ENCODE measurements around the gene MEF2B. TPM values are rescaled to one million over a fixed set of nuclear protein-coding genes. Genes with fewer than 3 reads are reported as not detected.
A peak's percentile ranks its signal among the peaks of the same experiment; 100 is the strongest.
"Not testable (repeated sequence)": the region's sequence is repeated elsewhere in the genome, so short reads cannot be mapped to it uniquely, and the experiment has no call there.

MEF2B gene
- total and polyA plus RNA-seq, 7 experiments from 2014 or later, result 0.27 to 6.4 (median 4.0) TPM; not detected in 1

DNA sequence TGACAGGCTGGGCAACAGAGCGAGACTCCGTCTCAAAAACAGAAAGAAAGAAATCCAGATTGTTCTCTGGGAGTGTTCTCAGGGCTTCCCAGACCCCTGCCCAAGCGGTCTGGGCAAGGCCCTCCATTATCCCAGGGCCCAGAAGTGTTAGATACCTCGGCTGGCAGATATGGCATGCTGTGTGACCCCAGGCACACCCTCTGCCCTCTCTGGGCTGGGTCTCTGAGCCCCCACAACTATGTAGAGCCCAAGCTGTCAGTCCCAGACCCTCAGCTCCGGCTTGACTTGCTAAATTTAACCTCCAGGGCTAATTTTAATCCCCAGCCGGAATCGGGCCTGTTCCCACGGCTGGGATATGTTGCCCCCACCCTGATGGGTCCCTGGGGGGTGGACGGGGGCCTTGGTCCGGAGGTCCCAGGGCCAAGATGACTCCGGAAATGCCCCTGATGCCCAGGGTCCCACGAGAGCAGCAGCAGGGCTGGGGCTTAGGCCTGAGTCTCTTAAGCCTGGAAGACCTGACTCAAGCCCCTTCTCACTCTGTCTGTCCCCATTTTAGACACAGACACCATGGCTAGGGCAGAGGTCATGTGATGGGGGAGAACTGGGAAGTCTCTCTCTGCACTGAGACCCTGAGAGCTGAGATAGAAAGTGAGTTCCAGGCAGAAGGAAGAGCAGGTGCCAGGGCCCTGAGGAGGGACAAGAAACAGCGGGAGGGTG lies 17.2 kb downstream of the MEF2B start:
- H3K9me3 Mint-ChIP-seq, result peaks cover 0 to 5% (median 0%) of the 10 kb centered on the region in 11 donors
- intact Hi-C loops (cut with micrococcal nuclease), result no loop called here
- ChIA-PET POLR2A (no interaction called here), CTCF (no interaction called here)
- H3K27ac ChIP-seq (ENCODE audit: low read depth, low read length), result no peak overlapping the region
- no peak overlapping the region for H3K4me3 ChIP-seq (ENCODE audit: low read length)
- H3K27me3 Mint-ChIP-seq, result no peaks in the 10 kb centered on the region
- H3K9me3 ChIP-seq (ENCODE audit: control insufficient read depth in 2 of 3, low read length in 3 of 3), result no peaks in the 10 kb centered on the region
- H3K4me3 Mint-ChIP-seq, result no peak overlapping the region
- DNase-seq (no peak), ATAC-seq (no peak)
- H3K4me1 Mint-ChIP-seq, result peaks cover 0 to 2% (median 0%) of the 10 kb centered on the region in 7 donors
- peaks cover 4 to 33% (median 12%) of the 10 kb centered on the region in 5 donors for H3K36me3 Mint-ChIP-seq
- H3K27ac Mint-ChIP-seq, result no peak overlapping the region
- peaks cover 0 to 36% (median 0%) of the 10 kb centered on the region in 3 experiments for H3K36me3 ChIP-seq (ENCODE audit: control insufficient read depth in 2 of 3, insufficient read depth in 3 of 3, low read length in 3 of 3)
- no peaks in the 10 kb centered on the region for H3K27me3 ChIP-seq (ENCODE audit: control insufficient read depth in 2 of 2, insufficient read depth in 2 of 2, low read length in 2 of 2)
- H3K4me1 ChIP-seq (ENCODE audit: control insufficient read depth in 2 of 2, insufficient read depth in 2 of 2, low read length in 2 of 2), result no peaks in the 10 kb centered on the region

DNA sequence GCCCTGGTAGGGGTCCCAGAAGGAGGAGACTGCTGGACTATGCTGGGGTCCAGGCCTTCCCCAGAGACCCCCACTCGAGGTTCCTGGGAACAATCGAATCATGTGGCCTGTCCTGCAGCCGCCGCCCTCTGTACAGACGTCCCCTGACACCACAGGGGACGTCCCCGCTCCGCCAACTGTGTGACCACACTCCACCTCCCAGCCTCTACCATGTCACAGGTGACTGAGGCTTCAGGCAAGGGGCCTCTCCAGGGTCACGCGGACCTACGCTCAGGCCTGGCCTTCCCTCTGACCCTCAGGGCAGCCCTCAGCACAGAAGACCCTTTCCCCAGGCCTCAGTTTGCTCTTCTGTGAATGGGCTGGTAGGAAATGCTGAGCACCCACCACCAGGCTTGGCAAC lies 18.6 kb downstream of the MEF2B start:
- ChIA-PET CTCF (no interaction called here), POLR2A (no interaction called here)
- Histone ChIP-seq H3K27ac (ENCODE audit: low read depth, low read length) (no peak overlapping the region), H3K4me1 (ENCODE audit: control insufficient read depth in 2 of 2, insufficient read depth in 2 of 2, low read length in 2 of 2) (no peaks in the 10 kb centered on the region), H3K27me3 (ENCODE audit: control insufficient read depth in 2 of 2, insufficient read depth in 2 of 2, low read length in 2 of 2) (no peaks in the 10 kb centered on the region), H3K4me3 (ENCODE audit: low read length) (no peak overlapping the region), H3K36me3 (ENCODE audit: control insufficient read depth in 2 of 3, insufficient read depth in 3 of 3, low read length in 3 of 3) (peaks cover 0 to 41% (median 0%) of the 10 kb centered on the region in 3 experiments), H3K9me3 (ENCODE audit: control insufficient read depth in 2 of 3, low read length in 3 of 3) (no peaks in the 10 kb centered on the region)
- DNase-seq (no peak), ATAC-seq (no peak)
- Mint-ChIP-seq H3K27me3 (no peaks in the 10 kb centered on the region), H3K4me1 (peaks cover 0 to 2% (median 0%) of the 10 kb centered on the region in 7 donors), H3K27ac (peak overlapping the region in 1 of 9 donors; percentile 36), H3K4me3 (no peak overlapping the region), H3K36me3 (peaks cover 4 to 28% (median 12%) of the 10 kb centered on the region in 5 donors), H3K9me3 (peaks cover 0 to 5% (median 0%) of the 10 kb centered on the region in 11 donors)
- intact Hi-C loops (cut with micrococcal nuclease), result no loop called here

DNA sequence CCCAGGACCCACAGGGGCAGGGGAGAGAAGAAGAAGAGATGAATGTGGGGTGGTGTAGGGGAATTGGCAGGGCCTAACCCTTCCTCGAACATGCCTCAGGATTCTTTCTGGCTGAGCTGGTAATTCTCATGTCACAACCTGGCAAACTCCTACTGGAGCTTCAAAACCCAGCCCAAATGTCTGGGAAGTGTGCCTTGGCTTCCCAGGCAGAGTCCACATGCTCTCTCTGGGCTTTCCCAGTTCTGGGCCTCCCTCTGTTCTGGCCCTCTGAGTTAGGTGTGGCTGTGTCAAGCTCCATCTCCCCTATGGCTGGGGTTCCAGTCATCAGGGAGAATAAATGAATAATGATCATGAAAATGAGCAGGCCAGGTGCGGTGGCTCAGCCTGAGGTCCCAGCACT lies 20.6 kb downstream of the MEF2B start:
- Histone ChIP-seq H3K27me3 (ENCODE audit: control insufficient read depth in 2 of 2, insufficient read depth in 2 of 2, low read length in 2 of 2) (no peaks in the 10 kb centered on the region), H3K36me3 (ENCODE audit: control insufficient read depth in 2 of 3, insufficient read depth in 3 of 3, low read length in 3 of 3) (peaks cover 0 to 32% (median 0%) of the 10 kb centered on the region in 3 experiments), H3K4me1 (ENCODE audit: control insufficient read depth in 2 of 2, insufficient read depth in 2 of 2, low read length in 2 of 2) (no peaks in the 10 kb centered on the region), H3K27ac (ENCODE audit: low read depth, low read length) (no peak overlapping the region), H3K9me3 (ENCODE audit: control insufficient read depth in 2 of 3, low read length in 3 of 3) (no peaks in the 10 kb centered on the region), H3K4me3 (ENCODE audit: low read length) (no peak overlapping the region)
- H3K9me3 Mint-ChIP-seq, result no peaks in the 10 kb centered on the region
- no peaks in the 10 kb centered on the region for H3K27me3 Mint-ChIP-seq
- H3K27ac Mint-ChIP-seq, result no peak overlapping the region
- DNase-seq, result no peak
- peaks cover 0 to 13% (median 0%) of the 10 kb centered on the region in 5 donors for H3K36me3 Mint-ChIP-seq
- intact Hi-C loops (cut with micrococcal nuclease), result loop anchor here in 1 of 2 donors (5.0 kb wide), 1 partner anchor 258 kb away; the partner anchor contains the start of gene GATAD2A
- ChIA-PET POLR2A (no interaction called here), CTCF (interaction anchor here (1.2 kb wide), 1 partner anchor 25 kb away, joined by 4 read pairs; no protein-coding TSS in a partner anchor)
- H3K4me1 Mint-ChIP-seq, result peaks cover 0 to under 1% (median 0%) of the 10 kb centered on the region in 7 donors
- ATAC-seq, result no peak
- H3K4me3 Mint-ChIP-seq, result no peak overlapping the region

DNA sequence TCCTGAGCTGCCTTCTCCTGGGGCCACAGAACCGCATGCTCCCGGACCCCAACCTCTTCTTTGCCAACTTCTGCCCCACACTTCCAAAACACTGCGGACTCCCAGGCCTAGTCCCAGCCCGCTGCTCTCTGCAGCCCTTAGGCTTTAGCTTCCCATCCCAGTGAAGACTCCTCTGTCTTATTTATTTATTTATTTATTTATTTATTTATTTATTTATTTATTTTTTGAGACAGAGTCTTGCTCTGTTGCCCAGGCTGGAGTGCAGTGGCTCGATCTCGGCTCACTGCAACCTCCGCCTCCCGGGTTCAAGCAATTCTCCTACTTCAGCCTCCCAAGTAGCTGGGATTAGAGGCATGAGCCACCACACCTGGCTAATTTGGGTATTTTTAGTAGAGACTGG lies 21.6 kb downstream of the MEF2B start:
- H3K27me3 ChIP-seq (ENCODE audit: control insufficient read depth in 2 of 2, insufficient read depth in 2 of 2, low read length in 2 of 2); H3K27me3 Mint-ChIP-seq; H3K4me3 Mint-ChIP-seq; ATAC-seq; H3K4me1 ChIP-seq (ENCODE audit: control insufficient read depth in 2 of 2, insufficient read depth in 2 of 2, low read length in 2 of 2); H3K9me3 ChIP-seq (ENCODE audit: control insufficient read depth in 2 of 3, low read length in 3 of 3); H3K4me1 Mint-ChIP-seq; H3K9me3 Mint-ChIP-seq; H3K27ac ChIP-seq (ENCODE audit: low read depth, low read length); H3K4me3 ChIP-seq (ENCODE audit: low read length); H3K27ac Mint-ChIP-seq; DNase-seq; POLR2A ChIA-PET: not testable (repeated sequence)
- CTCF ChIA-PET, result interaction anchor here (0.6 to 2.2 kb wide), 3 partner anchors 26 to 119 kb away, joined by 4 to 6 read pairs (median 6); no protein-coding TSS in a partner anchor
- H3K36me3 Mint-ChIP-seq, result peaks cover 0 to 12% (median 0%) of the 10 kb centered on the region in 5 donors
- intact Hi-C loops (cut with micrococcal nuclease), result loop anchor here in 1 of 2 donors (5.0 kb wide), 1 partner anchor 259 kb away; the partner anchor contains the start of gene GATAD2A
- peaks cover 0 to 32% (median 0%) of the 10 kb centered on the region in 3 experiments for H3K36me3 ChIP-seq (ENCODE audit: control insufficient read depth in 2 of 3, insufficient read depth in 3 of 3, low read length in 3 of 3)

DNA sequence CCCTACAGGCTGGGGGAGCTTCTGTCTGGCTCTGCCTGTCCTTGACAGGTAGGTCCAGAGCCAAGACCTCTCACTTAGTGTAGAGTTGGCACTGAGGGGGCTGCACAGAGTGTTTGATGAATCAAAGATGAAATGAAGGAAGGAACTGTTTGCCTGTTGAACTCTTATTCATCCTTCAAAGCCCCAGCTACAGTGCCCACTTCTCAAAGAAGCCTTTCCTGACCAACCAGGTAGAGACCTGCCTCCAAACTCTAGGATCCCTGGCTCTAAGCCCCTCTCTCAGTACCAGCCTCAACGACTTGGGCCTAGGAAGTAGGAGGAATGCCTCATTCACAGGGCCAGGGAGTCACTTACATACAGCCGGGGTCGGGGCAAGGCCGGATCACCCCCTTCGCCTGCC lies 22.7 kb downstream of the MEF2B start:
- Mint-ChIP-seq H3K36me3 (peaks cover 0 to 12% (median 0%) of the 10 kb centered on the region in 5 donors), H3K9me3 (no peaks in the 10 kb centered on the region), H3K27me3 (no peaks in the 10 kb centered on the region), H3K4me3 (no peak overlapping the region), H3K4me1 (no peaks in the 10 kb centered on the region), H3K27ac (peak overlapping the region in 1 of 9 donors; percentile 19)
- intact Hi-C loops (cut with micrococcal nuclease), result loop anchor here (2.0 to 5.0 kb wide), 2 partner anchors 213 to 260 kb away; partner anchors contain the start of gene GATAD2A (in 1 of the 2)
- Histone ChIP-seq H3K27ac (ENCODE audit: low read depth, low read length) (no peak overlapping the region), H3K36me3 (ENCODE audit: control insufficient read depth in 2 of 3, insufficient read depth in 3 of 3, low read length in 3 of 3) (peaks cover 0 to 32% (median 0%) of the 10 kb centered on the region in 3 experiments), H3K4me3 (ENCODE audit: low read length) (no peak overlapping the region), H3K9me3 (ENCODE audit: control insufficient read depth in 2 of 3, low read length in 3 of 3) (no peaks in the 10 kb centered on the region), H3K4me1 (ENCODE audit: control insufficient read depth in 2 of 2, insufficient read depth in 2 of 2, low read length in 2 of 2) (no peaks in the 10 kb centered on the region), H3K27me3 (ENCODE audit: control insufficient read depth in 2 of 2, insufficient read depth in 2 of 2, low read length in 2 of 2) (no peaks in the 10 kb centered on the region)
- DNase-seq (no peak), ATAC-seq (no peak)
- ChIA-PET POLR2A (no interaction called here), CTCF (interaction anchor here (0.5 to 2.2 kb wide), 4 partner anchors 9 to 634 kb away, joined by 3 to 6 read pairs (median 3); partner anchors contain the start of gene GATAD2A)

DNA sequence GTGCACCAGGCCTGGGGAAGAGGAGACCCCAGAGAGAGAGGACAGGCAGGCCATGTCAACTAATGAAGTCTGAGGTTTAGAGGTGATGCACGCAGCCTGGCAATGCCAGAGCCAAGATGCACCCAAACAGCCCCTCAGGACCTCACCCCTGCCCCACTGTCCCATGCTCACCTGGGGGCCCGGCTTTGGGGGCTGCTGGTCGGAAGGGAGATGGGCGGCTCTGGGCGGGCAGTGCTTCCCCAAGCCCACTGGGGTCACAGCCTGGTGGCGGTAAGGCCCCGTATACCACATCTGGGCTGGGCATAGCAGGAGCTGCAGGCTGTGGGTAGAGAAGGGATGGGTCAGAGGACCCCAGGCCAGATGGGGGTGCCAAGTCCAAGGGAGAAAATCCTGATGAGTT lies 23.2 kb downstream of the MEF2B start:
- H3K4me1 ChIP-seq (ENCODE audit: control insufficient read depth in 2 of 2, insufficient read depth in 2 of 2, low read length in 2 of 2), result no peaks in the 10 kb centered on the region
- H3K36me3 ChIP-seq (ENCODE audit: control insufficient read depth in 2 of 3, insufficient read depth in 3 of 3, low read length in 3 of 3), result peaks cover 0 to 32% (median 0%) of the 10 kb centered on the region in 3 experiments
- intact Hi-C loops (cut with micrococcal nuclease), result loop anchor here (1.0 to 5.0 kb wide), 6 partner anchors 28 to 343 kb away; partner anchors contain the start of genes GATAD2A (in 1 of the 2), MAU2 (in 1 of the 2) and SUGP1 (in 1 of the 2)
- CTCF ChIA-PET, result interaction anchor here (0.5 to 2.2 kb wide), 5 partner anchors 8 to 634 kb away, joined by 3 to 6 read pairs (median 3); partner anchors contain the start of gene GATAD2A
- H3K27ac ChIP-seq (ENCODE audit: low read depth, low read length), result no peak overlapping the region
- no peaks in the 10 kb centered on the region for H3K9me3 ChIP-seq (ENCODE audit: control insufficient read depth in 2 of 3, low read length in 3 of 3)
- H3K27ac Mint-ChIP-seq, result peak overlapping the region in 1 of 9 donors; percentile 65
- no peaks in the 10 kb centered on the region for H3K9me3 Mint-ChIP-seq
- H3K4me3 Mint-ChIP-seq, result no peak overlapping the region
- no peaks in the 10 kb centered on the region for H3K4me1 Mint-ChIP-seq
- H3K4me3 ChIP-seq (ENCODE audit: low read length), result no peak overlapping the region
- ATAC-seq, result no peak
- POLR2A ChIA-PET, result no interaction called here
- H3K27me3 Mint-ChIP-seq, result no peaks in the 10 kb centered on the region
- no peak for DNase-seq
- peaks cover 0 to 12% (median 0%) of the 10 kb centered on the region in 5 donors for H3K36me3 Mint-ChIP-seq
- H3K27me3 ChIP-seq (ENCODE audit: control insufficient read depth in 2 of 2, insufficient read depth in 2 of 2, low read length in 2 of 2), result no peaks in the 10 kb centered on the region

Measured in naive thymus-derived CD4-positive, alpha-beta T cell (primary cell).